WTC11 (cell line): ENCODE results near the gene PGA3.

ENCODE experiments used
- FOXJ3 ChIP-seq: sonication (generic); formaldehyde crosslinking; IDR thresholded peaks from 2 replicates; pipeline ENCODE4 v1.9.0; 2021; ENCODE audit warnings: missing genetic modification reagents, mild to moderate bottlenecking, borderline replicate concordance
- NFE2L1 ChIP-seq: sonication (generic); formaldehyde crosslinking; IDR thresholded peaks from 2 replicates; pipeline ENCODE4 v1.8.1; 2023; ENCODE audit warnings: missing genetic modification reagents
- TF ChIP-seq, protein P1 (sequence below): fragments of 200-600 bp; IDR thresholded peaks from 2 replicates; pipeline ENCODE4 v1.8.0; 2022; ENCODE audit warnings: antibody characterized with exemption
- TF ChIP-seq, protein P2 (sequence below): sonication (generic); formaldehyde crosslinking; IDR thresholded peaks from 2 replicates; pipeline ENCODE4 v1.8.1; 2023; ENCODE audit warnings: mild to moderate bottlenecking, missing genetic modification reagents

DNA sequence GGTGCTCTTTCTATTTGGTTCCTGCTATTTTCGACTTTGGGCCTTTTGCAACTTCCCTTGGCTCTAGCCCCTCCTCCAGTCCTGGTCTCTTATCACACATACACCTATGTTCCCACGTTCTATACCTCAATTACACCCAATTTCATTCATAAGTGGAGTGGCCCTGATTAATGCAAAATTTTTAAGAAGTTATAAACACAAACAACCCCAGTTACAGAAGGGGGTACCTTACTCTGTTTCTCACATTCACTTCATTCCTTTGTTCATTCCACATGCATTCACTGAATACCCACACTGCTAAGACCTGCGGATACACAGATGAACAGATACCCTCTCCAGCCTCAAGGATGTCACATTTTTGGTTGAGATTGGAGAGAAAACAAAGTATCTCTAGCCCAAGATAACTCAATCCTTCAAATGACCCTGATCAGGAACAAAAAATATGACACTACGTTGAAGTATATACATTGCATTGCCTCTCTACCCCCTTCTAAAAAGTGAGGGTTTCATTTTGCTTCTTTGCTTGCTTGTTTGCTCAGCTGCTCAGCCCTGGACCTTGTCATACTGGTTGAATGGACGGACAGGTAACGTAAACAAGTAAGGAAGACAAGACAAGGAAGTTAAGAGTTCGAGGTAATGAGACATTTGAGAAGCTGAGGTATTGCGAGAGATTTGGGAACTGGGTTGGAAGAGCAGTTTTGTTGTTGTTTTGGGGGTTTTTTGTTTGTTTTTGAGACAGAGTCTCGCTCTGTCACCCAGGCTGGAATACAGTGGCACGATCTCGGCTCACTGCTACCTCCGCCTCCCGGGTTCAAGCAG, 38.5 kb upstream of the PGA3 start:
- TF ChIP-seq, protein P1, sequence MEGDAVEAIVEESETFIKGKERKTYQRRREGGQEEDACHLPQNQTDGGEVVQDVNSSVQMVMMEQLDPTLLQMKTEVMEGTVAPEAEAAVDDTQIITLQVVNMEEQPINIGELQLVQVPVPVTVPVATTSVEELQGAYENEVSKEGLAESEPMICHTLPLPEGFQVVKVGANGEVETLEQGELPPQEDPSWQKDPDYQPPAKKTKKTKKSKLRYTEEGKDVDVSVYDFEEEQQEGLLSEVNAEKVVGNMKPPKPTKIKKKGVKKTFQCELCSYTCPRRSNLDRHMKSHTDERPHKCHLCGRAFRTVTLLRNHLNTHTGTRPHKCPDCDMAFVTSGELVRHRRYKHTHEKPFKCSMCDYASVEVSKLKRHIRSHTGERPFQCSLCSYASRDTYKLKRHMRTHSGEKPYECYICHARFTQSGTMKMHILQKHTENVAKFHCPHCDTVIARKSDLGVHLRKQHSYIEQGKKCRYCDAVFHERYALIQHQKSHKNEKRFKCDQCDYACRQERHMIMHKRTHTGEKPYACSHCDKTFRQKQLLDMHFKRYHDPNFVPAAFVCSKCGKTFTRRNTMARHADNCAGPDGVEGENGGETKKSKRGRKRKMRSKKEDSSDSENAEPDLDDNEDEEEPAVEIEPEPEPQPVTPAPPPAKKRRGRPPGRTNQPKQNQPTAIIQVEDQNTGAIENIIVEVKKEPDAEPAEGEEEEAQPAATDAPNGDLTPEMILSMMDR: no peak
- TF ChIP-seq NFE2L1: no peak
- TF ChIP-seq, protein P2, sequence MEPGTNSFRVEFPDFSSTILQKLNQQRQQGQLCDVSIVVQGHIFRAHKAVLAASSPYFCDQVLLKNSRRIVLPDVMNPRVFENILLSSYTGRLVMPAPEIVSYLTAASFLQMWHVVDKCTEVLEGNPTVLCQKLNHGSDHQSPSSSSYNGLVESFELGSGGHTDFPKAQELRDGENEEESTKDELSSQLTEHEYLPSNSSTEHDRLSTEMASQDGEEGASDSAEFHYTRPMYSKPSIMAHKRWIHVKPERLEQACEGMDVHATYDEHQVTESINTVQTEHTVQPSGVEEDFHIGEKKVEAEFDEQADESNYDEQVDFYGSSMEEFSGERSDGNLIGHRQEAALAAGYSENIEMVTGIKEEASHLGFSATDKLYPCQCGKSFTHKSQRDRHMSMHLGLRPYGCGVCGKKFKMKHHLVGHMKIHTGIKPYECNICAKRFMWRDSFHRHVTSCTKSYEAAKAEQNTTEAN (CRISPR knock-in tag): no peak
- TF ChIP-seq FOXJ3 (CRISPR knock-in tag): no peak
